ENCODE measurements around the gene ATP1B2. TPM values are rescaled to one million over a fixed set of nuclear protein-coding genes. Genes with fewer than 3 reads are reported as not detected.
"Not testable (repeated sequence)": the region's sequence is repeated elsewhere in the genome, so short reads cannot be mapped to it uniquely, and the experiment has no call there.

The ATP1B2 gene
- total RNA-seq, 4 donors from 2014 or later: 0.28 to 1.4 (median 0.48) TPM; not detected in 1

DNA sequence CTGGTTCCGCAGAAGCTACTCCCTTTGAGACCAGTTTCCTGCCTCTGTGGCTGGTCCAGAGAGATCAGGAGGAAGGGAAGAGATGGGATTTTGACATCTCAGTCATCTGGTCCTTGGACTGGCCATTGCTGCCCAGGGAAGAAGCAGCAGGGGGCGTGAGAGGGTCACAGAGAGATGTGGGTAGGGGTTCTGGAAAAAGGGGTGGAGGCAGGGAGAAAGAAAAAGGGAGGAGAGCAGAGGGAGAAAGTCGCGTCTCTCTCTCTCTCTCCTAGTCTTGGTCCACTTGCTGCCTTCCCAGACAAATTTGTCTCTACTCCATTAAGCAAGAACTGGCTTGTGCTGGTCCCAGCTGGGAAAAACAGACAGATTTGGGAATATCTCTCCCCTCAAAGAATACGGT, 16.3 kb upstream of the ATP1B2 start:
- ATAC-seq (ENCODE audit: low FRiP score): no peak
- DNase-seq (ENCODE audit: low spot score): no peak
- TF ChIP-seq, protein P1, sequence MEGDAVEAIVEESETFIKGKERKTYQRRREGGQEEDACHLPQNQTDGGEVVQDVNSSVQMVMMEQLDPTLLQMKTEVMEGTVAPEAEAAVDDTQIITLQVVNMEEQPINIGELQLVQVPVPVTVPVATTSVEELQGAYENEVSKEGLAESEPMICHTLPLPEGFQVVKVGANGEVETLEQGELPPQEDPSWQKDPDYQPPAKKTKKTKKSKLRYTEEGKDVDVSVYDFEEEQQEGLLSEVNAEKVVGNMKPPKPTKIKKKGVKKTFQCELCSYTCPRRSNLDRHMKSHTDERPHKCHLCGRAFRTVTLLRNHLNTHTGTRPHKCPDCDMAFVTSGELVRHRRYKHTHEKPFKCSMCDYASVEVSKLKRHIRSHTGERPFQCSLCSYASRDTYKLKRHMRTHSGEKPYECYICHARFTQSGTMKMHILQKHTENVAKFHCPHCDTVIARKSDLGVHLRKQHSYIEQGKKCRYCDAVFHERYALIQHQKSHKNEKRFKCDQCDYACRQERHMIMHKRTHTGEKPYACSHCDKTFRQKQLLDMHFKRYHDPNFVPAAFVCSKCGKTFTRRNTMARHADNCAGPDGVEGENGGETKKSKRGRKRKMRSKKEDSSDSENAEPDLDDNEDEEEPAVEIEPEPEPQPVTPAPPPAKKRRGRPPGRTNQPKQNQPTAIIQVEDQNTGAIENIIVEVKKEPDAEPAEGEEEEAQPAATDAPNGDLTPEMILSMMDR (IDR thresholded peaks at IDR 0.05): no peak

- ATAC-seq (ENCODE audit: low FRiP score): no peak
- DNase-seq (ENCODE audit: low spot score): no peak
- TF ChIP-seq, protein P1 (IDR thresholded peaks at IDR 0.05): no peak
Measured at GRCh38 chr17:7636163-7636562, 14.6 kb upstream of the ATP1B2 start.

DNA sequence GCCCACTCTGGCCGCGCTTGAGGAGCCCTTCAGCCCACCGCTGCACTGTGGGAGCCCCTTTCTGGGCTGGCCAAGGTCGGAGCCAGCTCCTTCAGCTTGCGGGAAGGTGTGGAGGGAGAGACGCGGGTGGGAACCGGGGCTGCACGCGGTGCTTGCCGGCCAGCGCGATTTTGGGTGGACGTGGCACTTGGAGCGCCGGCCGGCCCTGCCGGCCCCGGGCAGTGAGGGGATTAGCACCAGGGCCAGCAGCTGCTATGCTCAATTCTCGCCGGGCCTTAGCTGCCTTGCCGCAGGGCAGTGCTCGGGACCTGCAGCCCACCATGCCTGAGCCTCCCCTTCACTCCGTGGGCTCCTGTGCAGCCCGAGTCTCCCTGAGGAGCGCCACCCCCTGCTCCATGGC, 9.9 kb upstream of the ATP1B2 start:
- no peak for DNase-seq (ENCODE audit: low spot score)
- ATAC-seq (ENCODE audit: low FRiP score): no peak
- TF ChIP-seq, protein P1 (IDR thresholded peaks at IDR 0.05): no peak

- not testable (repeated sequence) for ATAC-seq (ENCODE audit: low FRiP score); DNase-seq (ENCODE audit: low spot score)
Measured at GRCh38 chr17:7641635-7642034, 9.1 kb upstream of the ATP1B2 start.

DNA sequence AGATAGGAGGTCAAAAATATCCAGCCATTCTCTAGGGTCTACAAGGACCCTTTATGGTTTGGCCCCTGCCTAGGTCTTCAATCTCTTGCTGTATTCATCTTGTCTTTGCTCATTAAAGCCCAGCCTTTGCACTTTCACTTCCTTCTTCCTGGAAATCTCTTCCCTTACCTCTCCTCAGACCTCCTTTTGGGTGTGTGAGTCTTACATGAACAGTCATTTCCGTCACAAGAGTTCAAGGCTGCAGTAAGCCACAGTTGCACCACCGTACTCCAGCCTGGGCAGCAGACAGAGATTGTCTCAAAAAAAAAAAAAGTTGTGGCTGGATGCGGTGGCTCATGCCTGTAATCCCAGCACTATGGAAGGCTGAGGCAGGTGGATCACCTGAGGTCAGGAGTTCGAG, 6.0 kb upstream of the ATP1B2 start:
- DNase-seq (ENCODE audit: low spot score) (no peak), ATAC-seq (ENCODE audit: low FRiP score) (no peak)
- TF ChIP-seq, protein P1 (IDR thresholded peaks at IDR 0.05): no peak

- no peak for DNase-seq (ENCODE audit: low spot score)
- ATAC-seq (ENCODE audit: low FRiP score): no peak
- TF ChIP-seq, protein P1 (IDR thresholded peaks at IDR 0.05): no peak
Measured at GRCh38 chr17:7646457-7646856, 4.3 kb upstream of the ATP1B2 start.

DNA sequence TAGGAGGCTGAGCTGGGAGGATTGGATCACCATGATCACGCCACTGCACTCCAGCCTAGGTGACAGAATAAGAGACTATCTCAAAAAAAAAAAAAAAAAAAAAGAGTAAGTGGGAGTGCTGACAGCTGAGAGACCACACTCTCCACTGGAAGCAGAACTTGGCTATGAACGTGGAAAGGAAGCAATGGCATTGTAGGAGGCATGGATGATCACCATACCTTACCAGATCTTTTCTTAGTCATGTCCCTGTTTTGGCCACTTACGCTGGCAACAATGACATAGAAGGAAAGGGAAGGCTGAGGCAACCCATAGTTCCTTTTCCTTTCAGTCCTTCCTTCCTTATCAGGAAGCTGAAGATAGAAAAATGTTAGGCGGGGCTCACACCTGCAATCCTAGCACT, 3.7 kb upstream of the ATP1B2 start:
- TF ChIP-seq, protein P1 (IDR thresholded peaks at IDR 0.05): no peak

More for the DNA sequence above, 3.7 kb upstream of the ATP1B2 start:
- no peak for ATAC-seq (ENCODE audit: low FRiP score)
- no peak for DNase-seq (ENCODE audit: low spot score)
